K562 (cell line): ENCODE results near the gene ADCY1. TPM values are rescaled to one million over a fixed set of nuclear protein-coding genes. Genes with fewer than 3 reads are reported as not detected.

Experiments
- ATAC-seq: fragments of 200-7000 bp; cut with Tn5 transposase; 3 replicates; pipeline ENCODE4 v1.9.1; 2020; ENCODE audit warnings: moderate library complexity
- BruUV-seq: library from RNA; stranded (reverse); fragments of 400-500 nt; replicated peaks from 2 replicates; lab custom pipeline; 2021; lab: Mats Ljungman, UMichigan
- CTCF ChIA-PET: fragments of 300-600 bp; formaldehyde crosslinking; extraction: SDS; loops from one replicate; lab custom pipeline; 2021; ENCODE audit warnings: low intra/inter-chr PET ratio; lab: Yijun Ruan, JAX
- POLR2A ChIA-PET: fragments of 300-600, 350-650 bp; sonication (Branson Sonifier 250); formaldehyde crosslinking; extraction: SDS; loops from one replicate; lab custom pipeline; 2021; ENCODE audit warnings: antibody characterized with exemption, inconsistent platforms; lab: Yijun Ruan, JAX
- DNase-seq, 4 experiments: peaks; one replicate each; pipeline versions ENCODE4 v3.0.0 to v3.0.0-alpha.2; 2011 to 2018; ENCODE audit warnings: low spot score in 3 of 4, mixed read lengths in 3 of 4; ENCODE audit errors: extremely low read depth in 1 of 4
- FAIRE-seq: peaks from 2 replicates; lab custom pipeline; 2011; peaks lifted over from hg19 to GRCh38; lab: Jason Lieb, UNC
- H2AFZ ChIP-seq: 2 replicates; pipeline ENCODE4 v1.6.0; 2011; ENCODE audit warnings: low read depth, low read length, control low read depth, inconsistent platforms
- H3K27ac ChIP-seq: fragments of 200-600 bp; 3 replicates; pipeline ENCODE4 v1.8.0; 2011; ENCODE audit warnings: low read depth, mild to moderate bottlenecking, control low read depth, inconsistent platforms, low read length, moderate library complexity, mixed read lengths; ENCODE audit errors: extremely low read depth
- H3K27me3 ChIP-seq, 2 experiments: fragments of 300-600 bp in 1 of 2; 2 replicates in 1 of 2; 3 replicates in 1 of 2; pipeline versions ENCODE4 v1.6.0 to v1.8.0; 2011; ENCODE audit warnings: inconsistent platforms in 2 of 2, low read length in 2 of 2, mild to moderate bottlenecking in 1 of 2, mixed read lengths in 1 of 2, moderate library complexity in 1 of 2; ENCODE audit not compliant: control insufficient read depth in 2 of 2, insufficient read depth in 2 of 2
- H3K36me3 ChIP-seq: fragments of 300-600 bp; 3 replicates; pipeline ENCODE4 v1.8.0; 2011; ENCODE audit warnings: mild to moderate bottlenecking, low read length, inconsistent platforms; ENCODE audit not compliant: control insufficient read depth, insufficient read depth
- H3K4me1 ChIP-seq, 2 experiments: fragments of 200-600 bp in 1 of 2; replicated peaks in 1 of 2; 2 replicates in 1 of 2; 3 replicates in 1 of 2; pipeline versions ENCODE4 v1.5.1 to v1.8.0; 2011; ENCODE audit warnings: inconsistent platforms in 2 of 2, low read length in 2 of 2, mild to moderate bottlenecking in 1 of 2, mixed read lengths in 1 of 2, moderate library complexity in 1 of 2; ENCODE audit not compliant: control insufficient read depth in 2 of 2, insufficient read depth in 2 of 2
- H3K4me2 ChIP-seq: 2 replicates; pipeline ENCODE4 v1.6.1; 2011; ENCODE audit warnings: low read length, control low read depth, inconsistent platforms, mixed read lengths; ENCODE audit not compliant: insufficient read depth
- H3K4me3 ChIP-seq: fragments of 200-600 bp; sonication (generic), shearing (Covaris generic); 2 replicates; pipeline ENCODE4 v1.5.1; 2016; ENCODE audit warnings: control low read depth, inconsistent platforms
- H3K79me2 ChIP-seq: fragments of 200-600 bp; 3 replicates; pipeline ENCODE4 v1.8.0; 2011; ENCODE audit warnings: low read length, inconsistent platforms; ENCODE audit not compliant: control insufficient read depth, insufficient read depth
- H3K9ac ChIP-seq, 2 experiments: 2 replicates each; pipeline versions ENCODE4 v1.6.0 to v1.6.1; 2011; ENCODE audit warnings: low read depth in 2 of 2, low read length in 2 of 2, control low read depth in 1 of 2, inconsistent platforms in 1 of 2, mild to moderate bottlenecking in 1 of 2, mixed read lengths in 1 of 2; ENCODE audit not compliant: insufficient read depth in 1 of 2
- H3K9me1 ChIP-seq: one replicate; pipeline ENCODE4 v1.6.0; 2011; ENCODE audit warnings: inconsistent platforms, mild to moderate bottlenecking, low read length, moderate library complexity; ENCODE audit not compliant: control insufficient read depth, insufficient read depth
- H3K9me3 ChIP-seq: replicated peaks from 2 replicates; pipeline ENCODE4 v1.5.1; 2011; ENCODE audit warnings: low read depth, low read length, inconsistent platforms; ENCODE audit not compliant: control insufficient read depth, insufficient read depth
- H4K20me1 ChIP-seq: replicated peaks from 2 replicates; pipeline ENCODE4 v1.6.1; 2011; ENCODE audit warnings: low read length, inconsistent platforms, mixed read lengths; ENCODE audit not compliant: control insufficient read depth, insufficient read depth
- NR2C1 ChIP-seq, 2 experiments: fragments of 450-650 bp; IDR thresholded peaks; 2 replicates each; pipeline ENCODE4 v1.6.1; 2017; ENCODE audit warnings: mild to moderate bottlenecking in 2 of 2, antibody characterized with exemption in 1 of 2, inconsistent platforms in 1 of 2, missing compliant biosample characterization in 1 of 2, missing genetic modification characterization in 1 of 2
- NR2C2 ChIP-seq, 2 experiments: fragments of 200-800 bp in 1 of 2; sonication (Bioruptor generic) in 1 of 2; sonication (generic) in 1 of 2; formaldehyde crosslinking in 1 of 2; IDR thresholded peaks; 2 replicates each; pipeline versions ENCODE4 v1.6.1 to v1.8.0; 2016 to 2022; ENCODE audit warnings: mild to moderate bottlenecking in 1 of 2, missing compliant biosample characterization in 1 of 2, missing genetic modification characterization in 1 of 2, missing genetic modification reagents in 1 of 2
- POLR3G ChIP-seq: IDR thresholded peaks from 2 replicates; pipeline ENCODE4 v1.6.1; 2011; ENCODE audit not compliant: insufficient read length, insufficient replicate concordance; ENCODE audit errors: extremely low read depth
- WGBS: fragments of 100-300 bp; shearing (Covaris generic); methylation state at CpG from one replicate; pipeline ENCODE4 v1.1.6; 2016; ENCODE audit warnings: low coverage, mixed read lengths; ENCODE audit not compliant: insufficient coverage; ENCODE audit errors: missing lambda C conversion rate; 5-methylcytosine and 5-hydroxymethylcytosine counted together
- in situ Hi-C: fragments of 300-500 bp; cut with MboI; formaldehyde crosslinking; loops from 4 replicates; pipeline ENCODE4 v1.15.0; 2018; ENCODE audit warnings: inconsistent platforms, mixed read lengths
- intact Hi-C: fragments of 100-400 bp; cut with micrococcal nuclease; formaldehyde crosslinking; loops from 2 replicates; pipeline ENCODE4 v1.14.2; 2022
- polyA plus RNA-seq, 8 experiments: library from polyadenylated mRNA; depleted of rRNA in 4 of 8; stranded (reverse) in 5 of 8; unstranded in 3 of 8; fragments of >200 nt; fragmentation: Nextera tagmentation in 2 of 8; fragmentation: Illumina TruSeq in 1 of 8; extraction: Ambion mirVana in 2 of 8; extraction: Trizol in 1 of 8; gene quantifications; 2 replicates each; pipeline versions ENCODE4 v1.2.1 to v1.2.3, GENCODE V29; 2011 to 2014; ENCODE audit warnings: inconsistent platforms in 1 of 8, missing spikeins in 1 of 8
- total RNA-seq, 7 experiments: library from RNA; depleted of rRNA in 6 of 7; stranded (reverse); fragments of >200 nt in 6 of 7; fragmentation: Illumina TruSeq in 2 of 7; extraction: Trizol in 2 of 7; gene quantifications; 2 replicates each; pipeline versions ENCODE4 v1.2.1 to v1.2.3, GENCODE V29; 2011 to 2021; ENCODE audit warnings: low replicate concordance in 1 of 7

The ADCY1 gene
- total and polyA plus RNA-seq, 9 of the 15 experiments (the other 6 are each of a cell fraction or from before 2014, with no cell fraction given), result under 0.01 to 0.18 (median 0.10) TPM; not detected in 4

- no peak for DNase-seq
- peaks cover 5 to 31% of the 10 kb centered on the region in 2 experiments; a peak in 3 of 5 replicates for H3K27me3 ChIP-seq
- no peak overlapping the region for H3K4me3 ChIP-seq
- no peaks in the 10 kb centered on the region for H3K79me2 ChIP-seq
- in situ Hi-C loops, result no loop called here
- H3K36me3 ChIP-seq, result no peaks in the 10 kb centered on the region
- no peak for ATAC-seq
- no peaks in the 10 kb centered on the region for H4K20me1 ChIP-seq
- TF ChIP-seq NR2C1 (IDR thresholded peaks at IDR 0.05) (no peak), NR2C1 (tag; IDR thresholded peaks at IDR 0.05) (no peak), NR2C2 (CRISPR knock-in tag; IDR thresholded peaks at IDR 0.05) (no peak), NR2C2 (tag; IDR thresholded peaks at IDR 0.05) (no peak), POLR3G (no peak)
- TF ChIP-seq, all 486 proteins: peak for 0
- ChIA-PET CTCF (no interaction called here), POLR2A (interaction anchor here (1.1 kb wide), 1 partner anchor 9 kb away, joined by 3 read pairs; no protein-coding TSS in a partner anchor)
- intact Hi-C loops, result no loop called here
- FAIRE-seq, result no peak
- Histone ChIP-seq H3K4me2 (no peak overlapping the region), H3K4me1 (no peaks in the 10 kb centered on the region), H3K9me1 (no peaks in the 10 kb centered on the region), H3K27ac (no peak overlapping the region), H3K9me3 (no peaks in the 10 kb centered on the region), H2AFZ (no peak overlapping the region), H3K9ac (no peak overlapping the region)
- BruUV-seq, result no TSS peak
- WGBS, result 0% methylated on average over 10 of the region's 10 CpGs
Observed at GRCh38 chr7:45599851-45600706, 25.9 kb downstream of the ADCY1 start.
